Amniotic stem cell (primary cell): ENCODE data around the gene SH3GL2.

Source experiments
- DNase-seq: peaks from one replicate; lab custom pipeline; 2025; lab: John Stamatoyannopoulos, UW

Gene SH3GL2

GRCh38 chr9:17658237-17658636 is 79.4 kb downstream of the SH3GL2 start:
- DNase-seq = no peak

- DNase-seq = no peak
Observed at GRCh38 chr9:17660158-17660557, 81.3 kb downstream of the SH3GL2 start.

GRCh38 chr9:17665450-17665849 is 86.6 kb downstream of the SH3GL2 start:
- DNase-seq = no peak

GRCh38 chr9:17669206-17669605 is 90.3 kb downstream of the SH3GL2 start:
- DNase-seq = no peak

GRCh38 chr9:17682684-17683083 is 103.8 kb downstream of the SH3GL2 start:
- no peak for DNase-seq

- DNase-seq = no peak
Observed at GRCh38 chr9:17688834-17689233, 110.0 kb downstream of the SH3GL2 start.

GRCh38 chr9:17694336-17694735 is 115.5 kb downstream of the SH3GL2 start:
- no peak for DNase-seq

- DNase-seq = no peak
Observed at GRCh38 chr9:17695482-17695881, 116.6 kb downstream of the SH3GL2 start.

- DNase-seq = no peak
Observed at GRCh38 chr9:17699615-17700330, 120.9 kb downstream of the SH3GL2 start.

- DNase-seq = no peak
Observed at GRCh38 chr9:17706347-17706746, 127.5 kb downstream of the SH3GL2 start.

GRCh38 chr9:17719053-17719452 is 140.2 kb downstream of the SH3GL2 start:
- no peak for DNase-seq

GRCh38 chr9:17721954-17722353 is 143.1 kb downstream of the SH3GL2 start:
- DNase-seq = no peak

GRCh38 chr9:17723656-17724055 is 144.8 kb downstream of the SH3GL2 start:
- no peak for DNase-seq

- DNase-seq = no peak
Observed at GRCh38 chr9:17725399-17726010, 146.6 kb downstream of the SH3GL2 start.

- DNase-seq = no peak
Observed at GRCh38 chr9:17726298-17726697, 147.4 kb downstream of the SH3GL2 start.

GRCh38 chr9:17730899-17731298 is 152.0 kb downstream of the SH3GL2 start:
- no peak for DNase-seq

- DNase-seq = no peak
Observed at GRCh38 chr9:17731308-17731707, 152.4 kb downstream of the SH3GL2 start.

- DNase-seq = no peak
Observed at GRCh38 chr9:17734674-17735073, 155.8 kb downstream of the SH3GL2 start.

GRCh38 chr9:17735859-17736258 is 157.0 kb downstream of the SH3GL2 start:
- no peak for DNase-seq

GRCh38 chr9:17739022-17739421 is 160.2 kb downstream of the SH3GL2 start:
- DNase-seq = no peak

GRCh38 chr9:17739736-17740135 is 160.9 kb downstream of the SH3GL2 start:
- no peak for DNase-seq

GRCh38 chr9:17742067-17742466 is 163.2 kb downstream of the SH3GL2 start:
- no peak for DNase-seq

- no peak for DNase-seq
Observed at GRCh38 chr9:17744786-17745185, 165.9 kb downstream of the SH3GL2 start.

- no peak for DNase-seq
Observed at GRCh38 chr9:17750269-17750668, 171.4 kb downstream of the SH3GL2 start.
